ENCODE data around the gene KCTD16. TPM values are rescaled to one million over a fixed set of nuclear protein-coding genes. Genes with fewer than 3 reads are reported as not detected.

Gene KCTD16
- total RNA-seq, 6 experiments from 2014 or later, result 1.5 to 3.6 (median 3.0) TPM

GRCh38 chr5:144385597-144385996 lies 214.9 kb downstream of the KCTD16 start:
- DNase-seq, result no peak
- no peak overlapping the region for H3K4me3 Mint-ChIP-seq
- TF ChIP-seq CTCF (IDR thresholded peaks at IDR 0.05), result no peak
- H3K36me3 Mint-ChIP-seq (ENCODE audit: low read depth), result no peaks in the 10 kb centered on the region; the same call in none of the 2 replicates
- H3K9me3 Mint-ChIP-seq, result peaks cover 2% of the 10 kb centered on the region; the same call in 1 of the 2 replicates
- H3K27ac Mint-ChIP-seq, result no peak overlapping the region
- peaks cover 35% of the 10 kb centered on the region for H3K4me1 Mint-ChIP-seq (ENCODE audit: low read depth)
- no peaks in the 10 kb centered on the region; the same call in none of the 2 replicates for H3K27me3 Mint-ChIP-seq (ENCODE audit: insufficient read depth)

GRCh38 chr5:144386315-144386714 lies 215.6 kb downstream of the KCTD16 start:
- Mint-ChIP-seq H3K4me3 (no peak overlapping the region), H3K4me1 (ENCODE audit: low read depth) (peaks cover 40% of the 10 kb centered on the region), H3K36me3 (ENCODE audit: low read depth) (no peaks in the 10 kb centered on the region; the same call in none of the 2 replicates), H3K27ac (no peak overlapping the region), H3K9me3 (no peaks in the 10 kb centered on the region), H3K27me3 (ENCODE audit: insufficient read depth) (no peaks in the 10 kb centered on the region; the same call in none of the 2 replicates)
- DNase-seq, result no peak
- no peak for TF ChIP-seq CTCF (IDR thresholded peaks at IDR 0.05)

DNA sequence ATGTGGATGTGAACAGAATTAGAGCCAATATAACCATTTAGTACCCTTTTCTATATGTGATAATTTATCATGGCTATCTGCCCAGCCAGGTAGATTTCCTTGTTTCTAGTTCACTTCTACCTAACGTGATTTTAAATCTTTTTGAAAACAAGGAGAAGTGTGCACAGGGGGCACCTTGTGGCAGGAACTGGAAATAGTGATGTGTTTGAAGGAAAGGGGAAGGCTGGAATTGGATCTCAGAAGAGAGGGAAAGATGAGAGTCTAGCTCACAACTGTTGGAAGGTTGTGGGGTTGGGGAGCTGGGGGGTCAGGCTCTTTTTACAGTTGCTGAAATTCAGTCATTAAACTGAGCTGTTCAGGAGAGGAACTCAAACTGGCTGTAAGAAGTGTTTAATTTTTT lies 219.5 kb downstream of the KCTD16 start:
- peaks cover 31% of the 10 kb centered on the region for H3K4me1 Mint-ChIP-seq (ENCODE audit: low read depth)
- peak overlapping the region; percentile 66; the same call in 1 of the 2 replicates for H3K4me3 Mint-ChIP-seq
- peak; percentile 19 for DNase-seq
- no peaks in the 10 kb centered on the region; the same call in 1 of the 2 replicates for H3K36me3 Mint-ChIP-seq (ENCODE audit: low read depth)
- peak; percentile 78 for TF ChIP-seq CTCF (IDR thresholded peaks at IDR 0.05)
- H3K27me3 Mint-ChIP-seq (ENCODE audit: insufficient read depth), result no peaks in the 10 kb centered on the region; the same call in 1 of the 2 replicates
- H3K27ac Mint-ChIP-seq, result no peak overlapping the region
- H3K9me3 Mint-ChIP-seq, result no peaks in the 10 kb centered on the region

- no peak for TF ChIP-seq CTCF (IDR thresholded peaks at IDR 0.05)
- no peaks in the 10 kb centered on the region; the same call in 1 of the 2 replicates for H3K27me3 Mint-ChIP-seq (ENCODE audit: insufficient read depth)
Measured at GRCh38 chr5:144391044-144391443, 220.4 kb downstream of the KCTD16 start.

GRCh38 chr5:144393641-144394435 lies 223.2 kb downstream of the KCTD16 start:
- TF ChIP-seq CTCF (IDR thresholded peaks at IDR 0.05), result peak; percentile 39
- no peaks in the 10 kb centered on the region; the same call in 1 of the 2 replicates for H3K36me3 Mint-ChIP-seq (ENCODE audit: low read depth)
- peaks cover 24% of the 10 kb centered on the region for H3K4me1 Mint-ChIP-seq (ENCODE audit: low read depth)
- H3K27me3 Mint-ChIP-seq (ENCODE audit: insufficient read depth), result no peaks in the 10 kb centered on the region; the same call in 1 of the 2 replicates
- no peak overlapping the region for H3K27ac Mint-ChIP-seq
- DNase-seq, result no peak
- H3K9me3 Mint-ChIP-seq, result no peaks in the 10 kb centered on the region
- H3K4me3 Mint-ChIP-seq, result no peak overlapping the region

More at GRCh38 chr5:144391044-144391443, 220.4 kb downstream of the KCTD16 start:
- Mint-ChIP-seq H3K4me3 (no peak overlapping the region; the same call in 1 of the 2 replicates), H3K36me3 (ENCODE audit: low read depth) (no peaks in the 10 kb centered on the region; the same call in 1 of the 2 replicates), H3K27ac (no peak overlapping the region), H3K9me3 (no peaks in the 10 kb centered on the region), H3K4me1 (ENCODE audit: low read depth) (peaks cover 31% of the 10 kb centered on the region)
- no peak for DNase-seq
